ENCODE measurements around the gene NCOR1. TPM values are rescaled to one million over a fixed set of nuclear protein-coding genes. Genes with fewer than 3 reads are reported as not detected.

NCOR1 gene
- total RNA-seq, 2 experiments from 2014 or later: 68.0 to 134 TPM

GRCh38 chr17:16104189-16104588, 111.1 kb downstream of the NCOR1 start:
- no peaks in the 10 kb centered on the region for H3K79me2 ChIP-seq (ENCODE audit: insufficient read depth, low read depth, low read length)
- ChIA-PET CTCF (ENCODE audit: unreplicated experiment) (no interaction called here), POLR2A (no interaction called here)
- no TSS peak for BruUV-seq (replicated peaks)
- intact Hi-C loops (cut with micrococcal nuclease; ENCODE audit: unreplicated experiment): no loop called here
- no peaks in the 10 kb centered on the region for H3K4me1 ChIP-seq (ENCODE audit: insufficient read depth, low read length, poor library complexity, severe bottlenecking)
- H4K20me1 ChIP-seq (ENCODE audit: insufficient read depth, low read length): no peaks in the 10 kb centered on the region
- no peak overlapping the region for H3K27ac ChIP-seq (ENCODE audit: low read depth, low read length, poor library complexity, severe bottlenecking)
- no peak overlapping the region for H3K4me2 ChIP-seq (ENCODE audit: low read length)
- H3K36me3 ChIP-seq (ENCODE audit: insufficient read depth, low read length): peaks cover 48% of the 10 kb centered on the region
- DNase-seq (ENCODE audit: low spot score): no peak
- no peak for TF ChIP-seq CTCF (conservative IDR thresholded peaks at IDR 0.05; ENCODE audit: low read length)
- TF ChIP-seq EZH2phosphoT487 (IDR thresholded peaks at IDR 0.05; ENCODE audit: borderline replicate concordance, low read depth, low read length): no peak
- H3K9me3 ChIP-seq (ENCODE audit: low read length): no peaks in the 10 kb centered on the region
- H2AFZ ChIP-seq (ENCODE audit: low read length): no peak overlapping the region
- H3K9me2 ChIP-seq (ENCODE audit: insufficient read depth, low read length): 0 out of 2 replicates have a peak, but pooled peaks cover 3% of the 10 kb centered on the region
- no peak overlapping the region for H3K4me3 ChIP-seq (ENCODE audit: low read depth, low read length, poor library complexity, severe bottlenecking)

- Histone ChIP-seq H3K79me2 (ENCODE audit: insufficient read depth, low read depth, low read length) (no peaks in the 10 kb centered on the region), H3K9me3 (ENCODE audit: low read length) (no peaks in the 10 kb centered on the region), H2AFZ (ENCODE audit: low read length) (no peak overlapping the region), H3K4me2 (ENCODE audit: low read length) (no peak overlapping the region), H4K20me1 (ENCODE audit: insufficient read depth, low read length) (no peaks in the 10 kb centered on the region), H3K4me1 (ENCODE audit: insufficient read depth, low read length, poor library complexity, severe bottlenecking) (no peaks in the 10 kb centered on the region), H3K27ac (ENCODE audit: low read depth, low read length, poor library complexity, severe bottlenecking) (no peak overlapping the region), H3K36me3 (ENCODE audit: insufficient read depth, low read length) (peaks cover 52% of the 10 kb centered on the region), H3K9me2 (ENCODE audit: insufficient read depth, low read length) (no peaks in the 10 kb centered on the region), H3K4me3 (ENCODE audit: low read depth, low read length, poor library complexity, severe bottlenecking) (no peak overlapping the region)
- TF ChIP-seq EZH2phosphoT487 (IDR thresholded peaks at IDR 0.05; ENCODE audit: borderline replicate concordance, low read depth, low read length): no peak
- no peak for TF ChIP-seq CTCF (conservative IDR thresholded peaks at IDR 0.05; ENCODE audit: low read length)
- BruUV-seq (replicated peaks): no TSS peak
- DNase-seq (ENCODE audit: low spot score): no peak
- ChIA-PET POLR2A (no interaction called here), CTCF (ENCODE audit: unreplicated experiment) (no interaction called here)
- intact Hi-C loops (cut with micrococcal nuclease; ENCODE audit: unreplicated experiment): no loop called here
Observed at GRCh38 chr17:16101440-16101839, 113.9 kb downstream of the NCOR1 start.

- Histone ChIP-seq H3K79me2 (ENCODE audit: insufficient read depth, low read depth, low read length) (no peaks in the 10 kb centered on the region), H2AFZ (ENCODE audit: low read length) (no peak overlapping the region), H3K9me3 (ENCODE audit: low read length) (no peaks in the 10 kb centered on the region), H3K4me3 (ENCODE audit: low read depth, low read length, poor library complexity, severe bottlenecking) (no peak overlapping the region), H3K27ac (ENCODE audit: low read depth, low read length, poor library complexity, severe bottlenecking) (no peak overlapping the region), H4K20me1 (ENCODE audit: insufficient read depth, low read length) (no peaks in the 10 kb centered on the region), H3K9me2 (ENCODE audit: insufficient read depth, low read length) (no peaks in the 10 kb centered on the region), H3K4me2 (ENCODE audit: low read length) (no peak overlapping the region), H3K4me1 (ENCODE audit: insufficient read depth, low read length, poor library complexity, severe bottlenecking) (no peaks in the 10 kb centered on the region), H3K36me3 (ENCODE audit: insufficient read depth, low read length) (peaks cover 54% of the 10 kb centered on the region)
- DNase-seq (ENCODE audit: low spot score): no peak
- BruUV-seq (replicated peaks): no TSS peak
- no peak for TF ChIP-seq CTCF (conservative IDR thresholded peaks at IDR 0.05; ENCODE audit: low read length)
- ChIA-PET POLR2A (interaction anchor here (0.6 kb wide), 1 partner anchor 87 kb away, joined by 3 read pairs; no protein-coding TSS in a partner anchor), CTCF (ENCODE audit: unreplicated experiment) (no interaction called here)
- intact Hi-C loops (cut with micrococcal nuclease; ENCODE audit: unreplicated experiment): no loop called here
Observed at GRCh38 chr17:16100737-16101400, 114.5 kb downstream of the NCOR1 start.

All from OCI-LY7 (cell line).